ENCODE measurements around the gene SF3B2.

- TF ChIP-seq CTCF (IDR thresholded peaks at IDR 0.05; ENCODE audit: low read depth, low read length): no peak
- no peak for TF ChIP-seq EZH2phosphoT487 (IDR thresholded peaks at IDR 0.05; ENCODE audit: low read depth)
These were observed 7.4 kb upstream of the SF3B2 start for GRCh38 chr11:66044757-66045156.
